Nucleus accumbens (tissue), 56 donors: Measurements from ENCODE around the gene GIPC3.

Experiments
- DNase-seq, 56 donors: peaks; one replicate each; lab custom pipeline; 2025; lab: John Stamatoyannopoulos, UW

The GIPC3 gene

GRCh38 chr19:3585301-3586126, at the start of gene GIPC3:
GIPC3 (plus strand) TSS chr19:3585478; CDS start chr19:3585598, 120 bp downstream.
- DNase-seq = no peak

GRCh38 chr19:3535563-3535965, 49.7 kb upstream of the GIPC3 start:
- no peak for DNase-seq

GRCh38 chr19:3535981-3536380, 49.3 kb upstream of the GIPC3 start:
- DNase-seq = no peak

GRCh38 chr19:3536429-3537100, 48.7 kb upstream of the GIPC3 start:
- DNase-seq = peak in 50 of 56 donors; percentile 12 to 84 (median 64)

GRCh38 chr19:3537101-3537437, 48.2 kb upstream of the GIPC3 start:
- DNase-seq = peak in 1 of 56 donors; percentile 43

GRCh38 chr19:3537438-3538240, 47.6 kb upstream of the GIPC3 start:
- peak in 4 of 56 donors; percentile 17 to 34 (median 25) for DNase-seq

- no peak for DNase-seq
These were observed 46.9 kb upstream of the GIPC3 start for GRCh38 chr19:3538258-3538929.

GRCh38 chr19:3538965-3539755, 46.1 kb upstream of the GIPC3 start, which contains the start of gene TEKTIP1:
TEKTIP1 (plus strand) TSS chr19:3539174; CDS start chr19:3539178, 4 bp downstream.
- DNase-seq = peak in 15 of 56 donors; percentile 9 to 58 (median 25)

GRCh38 chr19:3539756-3540118, 45.5 kb upstream of the GIPC3 start:
- no peak for DNase-seq

GRCh38 chr19:3543150-3544057, 41.9 kb upstream of the GIPC3 start:
- peak in 43 of 56 donors; percentile 9 to 88 (median 44) for DNase-seq

- DNase-seq = peak in 6 of 56 donors; percentile 13 to 54 (median 38)
These were observed 41.3 kb upstream of the GIPC3 start for GRCh38 chr19:3544058-3544376.

GRCh38 chr19:3544742-3545668, 40.3 kb upstream of the GIPC3 start:
- DNase-seq = peak in 55 of 56 donors; percentile 20 to 95 (median 77)

- no peak for DNase-seq
These were observed 39.6 kb upstream of the GIPC3 start for GRCh38 chr19:3545669-3546034.

- peak in 1 of 56 donors; percentile 16 for DNase-seq
These were observed 39.2 kb upstream of the GIPC3 start for GRCh38 chr19:3546119-3546518.

GRCh38 chr19:3547301-3547731, 38.0 kb upstream of the GIPC3 start:
- no peak for DNase-seq

GRCh38 chr19:3547767-3548282, 37.5 kb upstream of the GIPC3 start:
- no peak for DNase-seq

- peak in 22 of 56 donors; percentile 12 to 86 (median 36) for DNase-seq
These were observed 36.7 kb upstream of the GIPC3 start for GRCh38 chr19:3548606-3549005.
